ENCODE measurements around the gene UPK3A.

The UPK3A gene

DNA sequence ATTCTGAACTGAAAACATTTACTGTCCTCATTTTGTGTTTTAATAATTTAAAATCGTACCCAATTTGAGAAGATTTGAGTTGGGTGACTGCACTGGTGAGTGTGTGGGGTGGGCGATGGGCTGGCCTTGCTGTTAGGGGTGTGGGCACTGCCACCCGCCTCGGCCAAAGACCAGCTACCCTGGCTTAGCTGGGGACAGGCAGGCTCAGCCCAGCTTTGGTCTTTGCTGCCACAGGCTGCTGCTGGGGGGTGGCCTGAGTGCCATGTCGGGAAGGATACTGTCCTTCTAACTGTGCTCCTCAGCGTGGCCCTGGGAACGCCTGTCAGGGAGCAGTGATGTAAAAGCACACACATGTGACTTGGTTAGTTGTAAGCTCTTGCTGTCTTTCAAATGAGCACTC is 47.3 kb downstream of the UPK3A start:
- DNase-seq = no peak

- no peak for DNase-seq
These were observed 49.3 kb downstream of the UPK3A start for GRCh38 chr22:45334068-45334467.

GRCh38 chr22:45334528-45334927 is 49.8 kb downstream of the UPK3A start:
- DNase-seq = no peak

DNA sequence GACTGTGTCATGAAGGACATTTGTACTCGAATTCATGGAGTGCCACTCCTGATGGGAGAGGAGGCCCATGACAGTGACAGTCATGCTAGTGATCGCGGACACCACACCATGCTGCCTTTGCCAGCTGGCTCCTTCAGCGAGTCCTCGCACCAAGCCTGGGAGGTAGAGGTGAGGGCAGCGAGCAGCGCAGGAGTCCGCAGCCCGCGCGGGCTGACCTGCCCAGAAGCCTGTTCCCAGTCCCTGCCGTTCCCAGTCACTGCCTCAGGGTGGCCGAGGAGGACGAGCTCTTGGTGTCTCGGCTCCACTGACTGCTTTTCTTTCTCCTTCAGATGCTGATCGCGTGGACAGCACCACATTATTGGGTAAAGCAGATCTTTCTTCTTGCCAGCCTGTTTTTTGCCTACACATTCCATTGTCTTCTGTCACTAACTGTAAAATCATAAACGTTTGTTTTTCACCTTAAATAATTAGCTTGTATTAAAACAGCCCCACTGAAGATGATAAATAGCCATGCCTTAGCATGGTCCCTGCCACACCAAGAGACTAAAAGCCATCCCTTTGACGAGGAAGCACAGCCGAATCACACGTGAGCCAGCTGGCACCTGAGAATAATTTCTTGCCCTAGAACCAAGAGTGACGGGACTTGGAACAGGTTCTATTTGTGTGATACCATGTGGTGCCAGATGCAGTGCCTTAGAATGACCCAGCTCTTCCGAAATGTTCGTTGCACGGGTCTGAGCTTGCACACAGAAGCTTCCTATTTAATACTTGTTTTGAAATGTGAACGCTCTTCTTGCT is 50.5 kb downstream of the UPK3A start:
- DNase-seq = no peak

DNA sequence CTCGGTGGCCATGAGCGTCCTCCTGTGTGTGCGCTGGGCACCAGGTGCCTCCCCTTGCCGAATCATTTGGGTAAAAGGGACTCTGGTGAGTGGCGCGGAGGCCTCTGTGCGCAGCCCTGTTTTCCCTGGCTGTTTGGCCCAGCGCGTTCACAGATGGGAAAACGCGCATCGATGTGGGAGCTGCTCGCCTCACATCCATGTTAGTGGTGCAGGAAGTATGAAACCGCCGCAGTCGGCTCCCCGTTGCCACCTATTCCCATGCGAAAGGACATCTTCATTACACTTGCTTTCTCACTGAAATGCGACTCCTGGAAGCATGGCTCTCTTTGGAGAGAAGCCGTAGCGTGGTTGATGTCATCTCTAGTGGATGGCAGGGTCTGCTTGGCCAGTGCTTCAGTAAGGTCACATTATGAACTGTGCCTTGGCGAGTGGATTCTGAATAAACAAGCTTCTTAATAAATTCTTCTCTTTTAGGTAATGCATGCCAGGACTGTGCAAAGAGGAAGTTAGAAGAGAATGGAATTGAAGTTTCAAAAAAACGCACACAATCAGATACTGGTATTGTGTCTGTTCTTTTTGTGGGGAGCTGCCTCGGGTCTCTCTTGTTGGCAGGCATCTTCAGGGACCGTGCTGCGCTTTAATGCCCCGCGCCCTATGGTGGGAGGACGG is 51.2 kb downstream of the UPK3A start:
- DNase-seq = no peak

GRCh38 chr22:45336971-45337431 is 52.3 kb downstream of the UPK3A start:
- DNase-seq = peak; percentile 19

- no peak for DNase-seq
These were observed 52.8 kb downstream of the UPK3A start for GRCh38 chr22:45337536-45337935.

DNA sequence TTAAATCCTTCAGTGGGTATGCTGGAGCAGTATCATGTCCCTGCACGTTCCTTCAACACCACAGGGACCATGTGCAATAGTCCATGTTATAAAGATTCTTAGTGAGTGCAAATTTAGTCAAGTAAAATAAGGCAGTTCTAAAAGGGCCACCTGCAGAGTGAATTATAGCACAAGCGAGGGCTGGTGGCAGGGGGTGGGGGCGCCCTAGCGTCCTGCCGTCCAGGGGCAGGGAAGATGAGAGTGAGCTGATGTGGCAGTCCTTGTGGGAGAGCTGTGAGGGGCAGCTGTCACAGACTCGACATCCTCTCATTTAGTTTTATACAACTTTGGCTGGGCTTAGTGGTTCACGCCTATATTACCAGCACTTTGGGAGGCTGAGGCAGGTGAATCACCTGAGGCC is 54.0 kb downstream of the UPK3A start:
- no peak for DNase-seq

DNA sequence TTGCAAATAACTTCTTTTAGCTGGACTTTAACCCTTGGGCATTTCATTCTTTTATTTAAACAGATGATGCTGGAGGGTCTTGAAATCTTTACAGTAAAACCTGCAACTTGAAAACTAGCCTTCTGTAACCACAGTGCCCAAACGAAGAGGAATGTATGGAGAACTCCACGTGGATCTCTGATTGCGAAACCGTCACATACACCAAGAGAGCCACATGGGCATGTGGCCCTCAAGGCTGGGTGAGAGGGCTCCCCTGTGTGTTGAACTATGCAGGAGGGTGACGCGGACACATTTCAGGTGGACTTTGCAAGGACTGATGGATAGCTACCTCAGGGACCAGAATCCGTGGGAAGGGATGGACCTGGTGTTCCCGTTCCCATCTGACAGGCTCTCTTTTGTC is 55.6 kb downstream of the UPK3A start:
- DNase-seq = no peak

GRCh38 chr22:45341498-45341897 is 56.7 kb downstream of the UPK3A start:
- DNase-seq = no peak

- DNase-seq = no peak
These were observed 58.4 kb downstream of the UPK3A start for GRCh38 chr22:45343143-45343542.

DNA sequence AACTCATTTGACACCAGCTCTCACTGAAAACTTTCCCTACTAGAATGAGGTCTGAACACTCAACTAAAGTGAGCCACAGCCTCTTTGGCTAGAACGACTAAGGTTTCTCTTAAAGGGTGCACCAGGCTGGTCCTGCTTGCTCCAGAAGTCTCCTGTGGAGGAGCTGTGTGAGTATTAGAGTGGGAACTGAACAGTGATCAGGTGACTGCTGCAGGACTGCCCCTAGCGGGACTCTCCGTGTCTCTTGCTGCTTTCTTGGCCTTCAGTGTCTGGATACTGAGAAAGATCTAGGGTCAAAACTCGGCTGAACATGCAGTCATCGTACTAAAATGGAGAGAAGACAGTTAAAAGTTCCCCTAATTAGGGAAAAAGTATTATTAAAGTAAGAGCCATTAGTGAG is 59.6 kb downstream of the UPK3A start:
- no peak for DNase-seq

Data from fibroblast of upper back skin (primary cell).